Sigmoid colon (tissue), 4 donors: Measurements from ENCODE around the gene TAF13.

Experiments used
- EP300 ChIP-seq, 4 donors: sonication (generic); formaldehyde crosslinking; IDR thresholded peaks; one replicate each; pipeline ENCODE4 v1.6.1; 2017; ENCODE audit warnings: antibody characterized with exemption in 4 of 4
- POLR2A ChIP-seq, 2 donors: fragments of 450-650 bp; IDR thresholded peaks; one replicate each; pipeline ENCODE4 v1.6.1; 2016; ENCODE audit warnings: antibody characterized with exemption in 2 of 2, mild to moderate bottlenecking in 2 of 2, moderate library complexity in 2 of 2
- POLR2AphosphoS5 ChIP-seq, 4 donors: sonication (generic); formaldehyde crosslinking; IDR thresholded peaks; one replicate each; pipeline ENCODE4 v1.6.1; 2017; ENCODE audit warnings: antibody characterized with exemption in 4 of 4
- TF ChIP-seq, protein P1 (sequence below), 4 experiments: fragments of 450-650 bp in 3 of 4; fragments of 200-600 bp in 1 of 4; IDR thresholded peaks; one replicate each; pipeline ENCODE4 v1.5.1; 2016 to 2019; ENCODE audit warnings: antibody characterized with exemption in 4 of 4, mild to moderate bottlenecking in 3 of 4, moderate library complexity in 2 of 4

GRCh38 chr1:109061183-109061582 is 14.6 kb downstream of the TAF13 start:
- TF ChIP-seq, protein P1, sequence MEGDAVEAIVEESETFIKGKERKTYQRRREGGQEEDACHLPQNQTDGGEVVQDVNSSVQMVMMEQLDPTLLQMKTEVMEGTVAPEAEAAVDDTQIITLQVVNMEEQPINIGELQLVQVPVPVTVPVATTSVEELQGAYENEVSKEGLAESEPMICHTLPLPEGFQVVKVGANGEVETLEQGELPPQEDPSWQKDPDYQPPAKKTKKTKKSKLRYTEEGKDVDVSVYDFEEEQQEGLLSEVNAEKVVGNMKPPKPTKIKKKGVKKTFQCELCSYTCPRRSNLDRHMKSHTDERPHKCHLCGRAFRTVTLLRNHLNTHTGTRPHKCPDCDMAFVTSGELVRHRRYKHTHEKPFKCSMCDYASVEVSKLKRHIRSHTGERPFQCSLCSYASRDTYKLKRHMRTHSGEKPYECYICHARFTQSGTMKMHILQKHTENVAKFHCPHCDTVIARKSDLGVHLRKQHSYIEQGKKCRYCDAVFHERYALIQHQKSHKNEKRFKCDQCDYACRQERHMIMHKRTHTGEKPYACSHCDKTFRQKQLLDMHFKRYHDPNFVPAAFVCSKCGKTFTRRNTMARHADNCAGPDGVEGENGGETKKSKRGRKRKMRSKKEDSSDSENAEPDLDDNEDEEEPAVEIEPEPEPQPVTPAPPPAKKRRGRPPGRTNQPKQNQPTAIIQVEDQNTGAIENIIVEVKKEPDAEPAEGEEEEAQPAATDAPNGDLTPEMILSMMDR (IDR thresholded peaks at IDR 0.05): no peak
- TF ChIP-seq EP300 (IDR thresholded peaks at IDR 0.05): no peak
- no peak for TF ChIP-seq POLR2A (IDR thresholded peaks at IDR 0.05)
- no peak for TF ChIP-seq POLR2AphosphoS5 (IDR thresholded peaks at IDR 0.05)
